CD8-positive, alpha-beta memory T cell (primary cell): ENCODE results near the gene CLTA. TPM values are rescaled to one million over a fixed set of nuclear protein-coding genes. Genes with fewer than 3 reads are reported as not detected.
"Not testable (repeated sequence)": the region's sequence is repeated elsewhere in the genome, so short reads cannot be mapped to it uniquely, and the experiment has no call there.

Source experiments
- CTCF ChIA-PET: fragments of 350-600 bp; sonication (Branson Sonifier 250); formaldehyde crosslinking; loops from one replicate; lab custom pipeline; 2021; ENCODE audit warnings: antibody characterized with exemption; lab: Charles Lee
- POLR2A ChIA-PET: fragments of 350-600 bp; sonication (Branson Sonifier 250); formaldehyde crosslinking; loops from one replicate; lab custom pipeline; 2021; ENCODE audit warnings: antibody characterized with exemption; lab: Charles Lee
- DNase-seq, 5 donors: peaks; one replicate each; pipeline versions ENCODE4 v3.0.0 to v3.0.0-alpha.2; 2020 to 2022; ENCODE audit warnings: mixed read lengths in 1 of 5
- H3K27ac ChIP-seq: one replicate; pipeline ENCODE4 v1.7.0; 2013; ENCODE audit warnings: low read depth, mild to moderate bottlenecking, low read length, moderate library complexity
- H3K27me3 ChIP-seq: 2 replicates; pipeline ENCODE4 v1.7.0; 2013; ENCODE audit warnings: low read length, mild to moderate bottlenecking; ENCODE audit not compliant: insufficient read depth, poor library complexity, severe bottlenecking
- H3K36me3 ChIP-seq: 2 replicates; pipeline ENCODE4 v1.7.0; 2013; ENCODE audit warnings: mild to moderate bottlenecking, low read length, moderate library complexity; ENCODE audit not compliant: insufficient read depth
- H3K4me1 ChIP-seq: 2 replicates; pipeline ENCODE4 v1.7.0; 2013; ENCODE audit warnings: mild to moderate bottlenecking, low read length, moderate library complexity; ENCODE audit not compliant: insufficient read depth
- H3K4me3 ChIP-seq: 2 replicates; pipeline ENCODE4 v1.7.0; 2013; ENCODE audit warnings: mild to moderate bottlenecking, low read length
- H3K9me3 ChIP-seq: 2 replicates; pipeline ENCODE4 v1.7.0; 2013; ENCODE audit warnings: mild to moderate bottlenecking, low read length
- H3K27ac Mint-ChIP-seq, 8 donors: one replicate each; pipeline ENCODE4 v1.8.0; 2020 to 2021; ENCODE audit warnings: mixed read lengths in 8 of 8, mild to moderate bottlenecking in 6 of 8, inconsistent platforms in 3 of 8, moderate library complexity in 3 of 8
- H3K27me3 Mint-ChIP-seq, 2 donors: one replicate each; pipeline ENCODE4 v1.8.0; 2020 to 2021; ENCODE audit warnings: mixed read lengths in 2 of 2, mild to moderate bottlenecking in 1 of 2, moderate library complexity in 1 of 2
- H3K36me3 Mint-ChIP-seq, 3 donors: one replicate each; pipeline ENCODE4 v1.8.0; 2020 to 2021; ENCODE audit warnings: mixed read lengths in 3 of 3, inconsistent platforms in 1 of 3, mild to moderate bottlenecking in 1 of 3
- H3K4me1 Mint-ChIP-seq, 3 donors: one replicate each; pipeline ENCODE4 v1.8.0; 2020 to 2021; ENCODE audit warnings: mixed read lengths in 3 of 3, inconsistent platforms in 1 of 3, mild to moderate bottlenecking in 1 of 3
- H3K4me3 Mint-ChIP-seq, 7 donors: one replicate each; pipeline ENCODE4 v1.8.0; 2020 to 2021; ENCODE audit warnings: mixed read lengths in 7 of 7, mild to moderate bottlenecking in 6 of 7, moderate library complexity in 4 of 7, inconsistent platforms in 2 of 7
- H3K9me3 Mint-ChIP-seq, 5 donors: one replicate each; pipeline ENCODE4 v1.8.0; 2020 to 2022; ENCODE audit warnings: mixed read lengths in 5 of 5, mild to moderate bottlenecking in 3 of 5, moderate library complexity in 2 of 5, inconsistent platforms in 1 of 5
- polyA plus RNA-seq: library from polyadenylated mRNA; unstranded; fragments of 300-500 nt; fragmentation: Illumina TruSeq; gene quantifications from one replicate; pipeline ENCODE4 v1.2.3, GENCODE V29; 2021
- total RNA-seq, 2 experiments: library from RNA; stranded (reverse); gene quantifications; one replicate each; pipeline ENCODE4 v1.2.3, GENCODE V29; 2021

Gene CLTA
- total and polyA plus RNA-seq, 3 experiments from 2014 or later, result 77.6 to 186 (median 185) TPM

DNA sequence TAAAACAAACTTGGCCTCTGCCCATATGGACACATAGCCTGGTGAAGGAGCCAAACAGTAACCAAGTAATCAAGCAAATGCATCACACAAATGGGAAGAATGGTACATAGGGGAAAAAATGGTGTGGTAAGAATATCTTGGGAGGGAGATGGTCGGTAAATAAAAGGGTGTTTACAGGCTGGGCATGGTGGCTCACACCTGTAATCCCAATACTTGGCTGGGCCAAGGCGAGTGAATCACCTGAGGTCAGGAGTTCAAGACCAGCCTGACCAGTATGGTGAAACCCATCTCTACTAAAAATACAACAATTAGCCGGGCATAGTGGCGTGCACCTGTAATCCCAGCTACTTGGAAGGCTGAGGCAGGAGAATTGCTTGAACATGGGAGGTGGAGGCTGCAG lies 31.2 kb upstream of the CLTA start:
- H3K27ac ChIP-seq, H3K4me1 ChIP-seq, H3K9me3 ChIP-seq, H3K4me3 ChIP-seq, H3K27me3 Mint-ChIP-seq, H3K4me3 Mint-ChIP-seq, DNase-seq, H3K9me3 Mint-ChIP-seq, H3K27me3 ChIP-seq, H3K36me3 ChIP-seq: not testable (repeated sequence)
- CTCF ChIA-PET, result interaction anchor here (2.1 kb wide), 1 partner anchor 56 kb away, joined by 9 read pairs; no protein-coding TSS in a partner anchor
- H3K36me3 Mint-ChIP-seq, result peaks cover 9 to 51% (median 20%) of the 10 kb centered on the region in 3 donors
- H3K4me1 Mint-ChIP-seq, result peaks cover 5 to 16% (median 9%) of the 10 kb centered on the region in 3 donors
- POLR2A ChIA-PET, result interaction anchor here (0.6 kb wide), 1 partner anchor 44 kb away, joined by 9 read pairs; no protein-coding TSS in a partner anchor
- peak overlapping the region in 1 of 8 donors; percentile 53 for H3K27ac Mint-ChIP-seq

DNA sequence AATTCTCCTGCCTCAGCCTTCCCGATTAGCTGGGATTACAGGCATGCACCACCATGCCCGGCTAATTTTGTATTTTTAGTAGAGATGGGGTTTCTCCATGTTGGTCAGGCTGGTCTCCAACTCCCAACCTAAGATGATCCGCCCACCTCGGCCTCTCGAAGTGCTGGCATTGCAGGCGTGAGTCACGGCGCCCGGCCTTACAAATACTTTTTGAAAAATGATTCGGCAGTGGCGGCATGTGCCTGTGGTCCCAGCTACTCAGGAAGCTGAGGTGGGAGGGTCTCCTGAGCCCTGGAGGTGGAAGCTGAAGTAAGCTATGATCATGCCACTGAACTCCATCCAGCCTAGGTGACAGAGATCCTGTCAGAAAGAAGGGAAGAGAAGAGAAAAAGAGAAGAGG lies 30.6 kb upstream of the CLTA start:
- H3K4me3 Mint-ChIP-seq, H3K4me1 ChIP-seq, H3K9me3 ChIP-seq, H3K27me3 Mint-ChIP-seq, DNase-seq, H3K27ac ChIP-seq, H3K27me3 ChIP-seq, H3K4me3 ChIP-seq, H3K9me3 Mint-ChIP-seq, POLR2A ChIA-PET, H3K36me3 ChIP-seq: not testable (repeated sequence)
- Mint-ChIP-seq H3K36me3 (peaks cover 9 to 46% (median 20%) of the 10 kb centered on the region in 3 donors), H3K27ac (peak overlapping the region in 4 of 8 donors; percentile 14 to 81 (median 44)), H3K4me1 (peaks cover 7 to 16% (median 9%) of the 10 kb centered on the region in 3 donors)
- CTCF ChIA-PET, result interaction anchor here (0.7 to 2.1 kb wide), 2 partner anchors 11 to 57 kb away, joined by 3 to 9 read pairs; no protein-coding TSS in a partner anchor

DNA sequence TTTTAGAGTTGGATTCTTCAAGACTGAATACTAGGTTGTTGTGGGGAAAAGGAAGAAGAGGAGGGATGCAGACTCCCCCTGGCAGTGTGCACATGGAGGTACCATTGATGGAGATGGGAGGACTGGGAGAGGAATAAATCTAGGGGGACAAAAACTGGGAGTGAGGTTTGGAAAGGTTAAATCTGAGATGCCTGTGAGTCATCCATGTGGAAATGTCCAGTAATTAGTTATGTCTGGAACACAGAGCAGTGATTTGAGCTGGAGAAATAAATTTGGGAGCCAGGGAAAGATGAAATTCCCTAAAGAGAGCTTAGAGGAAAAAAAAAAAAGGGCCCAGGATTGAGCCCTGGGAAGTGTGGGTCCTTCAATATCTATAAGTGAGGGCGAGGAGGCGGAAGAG lies 29.5 kb upstream of the CLTA start:
- no peaks in the 10 kb centered on the region for H3K9me3 Mint-ChIP-seq
- Histone ChIP-seq H3K9me3 (no peaks in the 10 kb centered on the region), H3K36me3 (no peaks in the 10 kb centered on the region), H3K4me1 (no peaks in the 10 kb centered on the region), H3K27ac (no peak overlapping the region), H3K27me3 (no peaks in the 10 kb centered on the region), H3K4me3 (no peak overlapping the region)
- DNase-seq, result no peak
- H3K4me1 Mint-ChIP-seq, result peaks cover 11 to 19% (median 14%) of the 10 kb centered on the region in 3 donors
- POLR2A ChIA-PET, result no interaction called here
- H3K4me3 Mint-ChIP-seq, result no peak overlapping the region
- peak overlapping the region in 7 of 8 donors; percentile 14 to 92 (median 80) for H3K27ac Mint-ChIP-seq
- peaks cover 9 to 46% (median 20%) of the 10 kb centered on the region in 3 donors for H3K36me3 Mint-ChIP-seq
- CTCF ChIA-PET, result interaction anchor here (1.0 to 1.3 kb wide), 2 partner anchors 10 to 58 kb away, joined by 3 to 4 read pairs; no protein-coding TSS in a partner anchor
- peaks cover 0 to 2% of the 10 kb centered on the region in 2 donors for H3K27me3 Mint-ChIP-seq

DNA sequence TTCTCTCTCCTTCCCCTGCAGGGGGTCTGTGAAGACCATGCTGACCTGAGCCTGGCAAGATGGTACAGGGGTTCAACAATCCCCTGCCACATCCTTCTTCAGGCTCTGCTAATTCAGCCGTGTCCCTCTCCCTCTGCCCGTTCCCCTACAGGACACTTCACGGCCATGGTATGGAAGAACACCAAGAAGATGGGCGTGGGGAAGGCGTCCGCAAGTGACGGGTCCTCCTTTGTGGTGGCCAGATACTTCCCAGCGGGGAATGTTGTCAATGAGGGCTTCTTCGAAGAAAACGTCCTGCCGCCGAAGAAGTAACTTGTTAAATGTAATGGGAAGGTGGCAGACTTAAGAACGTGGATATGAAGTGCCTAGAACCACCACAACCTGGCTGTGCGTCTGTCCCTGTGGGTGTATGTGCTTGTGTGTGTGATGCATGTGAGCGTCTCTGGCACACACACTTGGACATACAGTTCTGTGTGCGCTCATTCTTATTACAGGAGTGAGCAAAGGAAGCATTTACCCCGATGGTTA lies 28.4 kb upstream of the CLTA start:
- H3K4me3 Mint-ChIP-seq, result no peak overlapping the region
- POLR2A ChIA-PET, result no interaction called here
- H3K27me3 Mint-ChIP-seq, result peaks cover 0 to 3% of the 10 kb centered on the region in 2 donors
- H3K27me3 ChIP-seq, result no peaks in the 10 kb centered on the region
- H3K36me3 ChIP-seq, result no peaks in the 10 kb centered on the region
- H3K9me3 ChIP-seq, result no peaks in the 10 kb centered on the region
- peak in 1 of 5 donors; percentile 9 for DNase-seq
- H3K4me3 ChIP-seq, result no peak overlapping the region
- no peak overlapping the region for H3K27ac ChIP-seq
- peak overlapping the region in 5 of 8 donors; percentile 17 to 83 (median 42) for H3K27ac Mint-ChIP-seq
- CTCF ChIA-PET, result interaction anchor here (1.3 to 14.4 kb wide), 3 partner anchors 28 to 60 kb away, joined by 4 to 278 read pairs (median 6); partner anchors contain the start of gene CLTA
- no peaks in the 10 kb centered on the region for H3K9me3 Mint-ChIP-seq
- peaks cover 11 to 24% (median 21%) of the 10 kb centered on the region in 3 donors for H3K4me1 Mint-ChIP-seq
- no peaks in the 10 kb centered on the region for H3K4me1 ChIP-seq
- peaks cover 4 to 42% (median 17%) of the 10 kb centered on the region in 3 donors for H3K36me3 Mint-ChIP-seq

DNA sequence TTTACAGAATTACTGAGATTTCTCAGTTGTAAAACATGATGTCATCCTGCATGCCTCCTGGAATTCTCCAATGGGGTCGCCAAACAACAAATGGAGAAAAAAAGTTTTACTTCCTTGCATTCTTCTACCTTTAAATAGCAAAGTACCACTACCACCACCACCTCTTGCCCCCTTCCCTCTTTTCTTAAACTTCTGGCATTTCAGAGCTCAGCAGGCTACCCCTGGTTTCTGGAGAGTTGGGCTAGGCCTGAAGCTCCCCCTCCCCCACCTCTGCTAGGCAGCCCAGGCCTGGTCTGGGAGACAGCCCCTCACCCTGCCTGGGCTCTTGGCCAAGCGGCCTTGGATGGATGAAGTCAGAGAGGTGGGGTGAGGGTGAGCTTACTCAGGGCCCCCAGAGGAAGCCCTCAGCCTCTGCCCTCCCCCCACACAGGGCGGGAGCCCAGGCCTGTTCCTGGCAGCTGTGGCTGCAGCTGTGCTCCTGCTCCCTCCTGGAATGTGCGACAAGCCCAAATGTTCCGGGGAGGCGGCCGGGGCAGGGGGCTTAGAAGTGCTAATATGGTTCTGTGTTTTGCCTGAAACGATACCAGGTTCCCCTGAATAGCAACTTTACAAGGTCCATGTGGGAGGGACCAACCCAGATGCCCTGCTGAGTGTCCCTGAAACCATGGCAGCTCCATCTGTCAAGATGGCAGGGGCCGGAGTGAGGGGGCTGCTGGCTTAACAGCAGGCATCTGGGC lies 27.5 kb upstream of the CLTA start:
- no peaks in the 10 kb centered on the region for H3K4me1 ChIP-seq
- Mint-ChIP-seq H3K4me1 (peaks cover 9 to 21% (median 21%) of the 10 kb centered on the region in 3 donors), H3K9me3 (no peaks in the 10 kb centered on the region), H3K27ac (peak overlapping the region in 4 of 8 donors; percentile 43 to 64 (median 56)), H3K27me3 (peaks cover 0 to 5% of the 10 kb centered on the region in 2 donors), H3K36me3 (peaks cover 3 to 39% (median 16%) of the 10 kb centered on the region in 3 donors), H3K4me3 (no peak overlapping the region)
- H3K4me3 ChIP-seq, result no peak overlapping the region
- H3K27ac ChIP-seq, result no peak overlapping the region
- ChIA-PET POLR2A (interaction anchor here (0.6 to 1.1 kb wide), 2 partner anchors 26 to 60 kb away, joined by 3 read pairs; no protein-coding TSS in a partner anchor), CTCF (interaction anchor here (0.7 to 14.4 kb wide), 6 partner anchors 14 to 61 kb away, joined by 3 to 278 read pairs (median 6); partner anchors contain the start of genes CLTA and GLIPR2)
- no peaks in the 10 kb centered on the region for H3K36me3 ChIP-seq
- H3K27me3 ChIP-seq, result no peaks in the 10 kb centered on the region
- peak in 1 of 5 donors; percentile 39 for DNase-seq
- no peaks in the 10 kb centered on the region for H3K9me3 ChIP-seq

DNA sequence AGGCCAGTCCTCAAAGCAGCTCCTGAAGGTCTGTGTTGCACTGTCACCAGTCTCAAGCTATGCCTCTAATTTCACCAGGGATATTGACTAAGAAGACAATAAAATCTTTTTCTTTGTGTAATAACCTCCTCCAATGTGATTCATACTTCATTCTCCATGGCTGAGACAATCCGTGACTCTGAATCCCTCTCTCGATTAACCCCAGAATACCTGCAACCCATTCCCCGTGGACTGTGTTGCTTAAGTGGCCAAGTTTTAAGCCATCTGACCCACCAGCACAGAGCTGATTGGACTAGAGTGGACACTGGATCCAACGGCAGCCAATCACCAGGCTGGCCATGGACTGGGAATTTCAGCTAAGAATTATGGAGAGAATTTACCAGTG lies 26.9 kb upstream of the CLTA start:
- H3K9me3 ChIP-seq, result no peaks in the 10 kb centered on the region
- Mint-ChIP-seq H3K27ac (peak overlapping the region in 4 of 8 donors; percentile 43 to 90 (median 60)), H3K36me3 (peaks cover 0 to 34% (median 12%) of the 10 kb centered on the region in 3 donors), H3K27me3 (peaks cover 0 to 5% of the 10 kb centered on the region in 2 donors), H3K4me3 (no peak overlapping the region), H3K9me3 (no peaks in the 10 kb centered on the region), H3K4me1 (peaks cover 6 to 21% (median 19%) of the 10 kb centered on the region in 3 donors)
- no peak overlapping the region for H3K4me3 ChIP-seq
- H3K27me3 ChIP-seq, result no peaks in the 10 kb centered on the region
- H3K36me3 ChIP-seq, result no peaks in the 10 kb centered on the region
- H3K4me1 ChIP-seq, result no peaks in the 10 kb centered on the region
- DNase-seq, result peak in 1 of 5 donors; percentile 6
- POLR2A ChIA-PET, result interaction anchor here (0.6 to 1.1 kb wide), 2 partner anchors 11 to 27 kb away, joined by 3 to 6 read pairs; no protein-coding TSS in a partner anchor
- CTCF ChIA-PET, result interaction anchor here (1.0 to 14.4 kb wide), 6 partner anchors 15 to 156 kb away, joined by 3 to 278 read pairs (median 6); partner anchors contain the start of genes CLTA and GLIPR2
- no peak overlapping the region for H3K27ac ChIP-seq

DNA sequence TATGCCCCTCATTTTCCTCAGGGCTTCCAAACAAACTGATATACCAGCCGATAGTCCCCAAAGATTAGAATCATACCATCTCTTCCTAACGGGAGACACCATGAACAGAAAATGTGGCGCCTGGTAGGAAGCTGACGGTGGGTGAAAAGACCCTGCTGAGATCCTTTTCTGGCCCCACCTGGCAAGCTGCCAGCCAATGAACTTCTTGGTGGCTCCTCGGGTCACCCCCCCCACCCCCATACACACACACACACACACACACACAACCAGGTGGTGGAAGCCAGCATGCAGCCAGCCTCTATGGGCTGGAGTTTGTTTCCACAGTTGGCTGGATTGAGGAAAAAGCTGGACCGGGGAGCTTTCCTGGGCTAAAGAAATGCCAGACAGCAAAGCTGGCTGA lies 26.3 kb upstream of the CLTA start:
- H3K4me1 ChIP-seq, result no peaks in the 10 kb centered on the region
- POLR2A ChIA-PET, result interaction anchor here (0.6 to 1.1 kb wide), 2 partner anchors 11 to 27 kb away, joined by 3 to 6 read pairs; no protein-coding TSS in a partner anchor
- peak in 1 of 5 donors; percentile 30 for DNase-seq
- H3K4me1 Mint-ChIP-seq, result peaks cover 6 to 21% (median 19%) of the 10 kb centered on the region in 3 donors
- CTCF ChIA-PET, result interaction anchor here (1.6 to 14.4 kb wide), 7 partner anchors 10 to 156 kb away, joined by 6 to 278 read pairs (median 23); partner anchors contain the start of genes CLTA and GLIPR2
- H3K4me3 ChIP-seq, result no peak overlapping the region
- peaks cover 0 to 29% (median 8%) of the 10 kb centered on the region in 3 donors for H3K36me3 Mint-ChIP-seq
- no peaks in the 10 kb centered on the region for H3K36me3 ChIP-seq
- no peaks in the 10 kb centered on the region for H3K9me3 Mint-ChIP-seq
- H3K27ac ChIP-seq, result no peak overlapping the region
- H3K4me3 Mint-ChIP-seq, result no peak overlapping the region
- no peaks in the 10 kb centered on the region for H3K27me3 ChIP-seq
- H3K9me3 ChIP-seq, result no peaks in the 10 kb centered on the region
- H3K27me3 Mint-ChIP-seq, result peaks cover 0 to 5% of the 10 kb centered on the region in 2 donors
- H3K27ac Mint-ChIP-seq, result peak overlapping the region in 2 of 8 donors; percentile 52 to 64
